Upper lobe of left lung (tissue), 4 donors: ENCODE results near the gene ABCC6.

Experiments
- CTCF ChIP-seq, 6 experiments: fragments of 450-650 bp in 4 of 6; fragments of 200-600 bp in 2 of 6; sonication (generic) in 2 of 6; IDR thresholded peaks; one replicate each; pipeline ENCODE4 v1.5.1; 2016 to 2019; ENCODE audit warnings: antibody characterized with exemption in 6 of 6
- POLR2A ChIP-seq, 4 donors: fragments of 450-650 bp; IDR thresholded peaks; one replicate each; pipeline ENCODE4 v1.5.1; 2016 to 2017; ENCODE audit warnings: antibody characterized with exemption in 4 of 4, mild to moderate bottlenecking in 2 of 4

GRCh38 chr16:16110111-16110490 lies 113.2 kb downstream of the ABCC6 start:
- TF ChIP-seq CTCF (IDR thresholded peaks at IDR 0.05), result no peak
- no peak for TF ChIP-seq POLR2A (IDR thresholded peaks at IDR 0.05)
